ENCODE measurements around the gene IQCF5. TPM values are rescaled to one million over a fixed set of nuclear protein-coding genes. Genes with fewer than 3 reads are reported as not detected.

Gene IQCF5
- total RNA-seq, 1 donor from 2014 or later, result not detected

DNA sequence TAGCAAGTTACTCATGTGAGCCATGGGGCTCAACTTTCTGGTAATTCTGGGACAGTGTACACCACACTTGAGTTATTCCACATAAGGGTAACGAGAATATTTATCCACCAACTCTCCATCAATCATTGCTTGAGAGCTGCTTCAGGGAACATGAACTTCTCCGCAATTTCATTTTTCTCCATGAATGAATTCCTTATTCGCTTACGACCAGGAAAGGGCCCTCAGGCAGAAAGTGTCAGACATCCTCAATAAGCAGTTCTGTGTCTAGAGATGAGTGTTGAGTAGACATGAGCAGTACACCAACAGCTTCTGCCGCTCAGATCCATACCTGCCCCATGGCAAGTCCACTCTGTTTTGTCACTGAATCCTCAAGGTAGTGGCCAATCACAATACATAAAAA lies 38.8 kb downstream of the IQCF5 start:
- H3K36me3 ChIP-seq (ENCODE audit: insufficient read depth, low read length), result no peaks in the 10 kb centered on the region
- no peaks in the 10 kb centered on the region for H3K4me1 Mint-ChIP-seq (ENCODE audit: low read depth, unreplicated experiment)
- FAIRE-seq (no peak), DNase-seq (ENCODE audit: low read depth) (no peak)
- no peaks in the 10 kb centered on the region for H3K9me3 ChIP-seq (ENCODE audit: insufficient read depth, low read depth, low read length)
- no peaks in the 10 kb centered on the region for H3K27me3 ChIP-seq (ENCODE audit: insufficient read depth, low read length)
- H3K27me3 Mint-ChIP-seq (ENCODE audit: low read depth, unreplicated experiment), result peaks cover 19% of the 10 kb centered on the region
- H3K27ac ChIP-seq (ENCODE audit: low read depth, low read length), result no peak overlapping the region
- no peaks in the 10 kb centered on the region for H3K4me1 ChIP-seq (ENCODE audit: insufficient read depth, low read length)
- H3K4me3 Mint-ChIP-seq (ENCODE audit: unreplicated experiment), result no peak overlapping the region
- no peaks in the 10 kb centered on the region for H3K36me3 Mint-ChIP-seq (ENCODE audit: low read depth, unreplicated experiment)
- H3K9me3 Mint-ChIP-seq (ENCODE audit: unreplicated experiment), result no peaks in the 10 kb centered on the region
- no peak overlapping the region for H3K9ac ChIP-seq (ENCODE audit: low read length)
- no peak overlapping the region for H2AFZ ChIP-seq (ENCODE audit: low read depth, low read length)
- H3K79me2 ChIP-seq (ENCODE audit: insufficient read depth, low read length), result no peaks in the 10 kb centered on the region
- TF ChIP-seq, protein P1, sequence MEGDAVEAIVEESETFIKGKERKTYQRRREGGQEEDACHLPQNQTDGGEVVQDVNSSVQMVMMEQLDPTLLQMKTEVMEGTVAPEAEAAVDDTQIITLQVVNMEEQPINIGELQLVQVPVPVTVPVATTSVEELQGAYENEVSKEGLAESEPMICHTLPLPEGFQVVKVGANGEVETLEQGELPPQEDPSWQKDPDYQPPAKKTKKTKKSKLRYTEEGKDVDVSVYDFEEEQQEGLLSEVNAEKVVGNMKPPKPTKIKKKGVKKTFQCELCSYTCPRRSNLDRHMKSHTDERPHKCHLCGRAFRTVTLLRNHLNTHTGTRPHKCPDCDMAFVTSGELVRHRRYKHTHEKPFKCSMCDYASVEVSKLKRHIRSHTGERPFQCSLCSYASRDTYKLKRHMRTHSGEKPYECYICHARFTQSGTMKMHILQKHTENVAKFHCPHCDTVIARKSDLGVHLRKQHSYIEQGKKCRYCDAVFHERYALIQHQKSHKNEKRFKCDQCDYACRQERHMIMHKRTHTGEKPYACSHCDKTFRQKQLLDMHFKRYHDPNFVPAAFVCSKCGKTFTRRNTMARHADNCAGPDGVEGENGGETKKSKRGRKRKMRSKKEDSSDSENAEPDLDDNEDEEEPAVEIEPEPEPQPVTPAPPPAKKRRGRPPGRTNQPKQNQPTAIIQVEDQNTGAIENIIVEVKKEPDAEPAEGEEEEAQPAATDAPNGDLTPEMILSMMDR (IDR thresholded peaks at IDR 0.05; ENCODE audit: insufficient read depth, low read depth, low read length), result no peak
- no peak for TF ChIP-seq EZH2 (IDR thresholded peaks at IDR 0.05; ENCODE audit: insufficient read depth, low read length)
- H3K4me2 ChIP-seq (ENCODE audit: low read length), result no peak overlapping the region
- H3K4me3 ChIP-seq (ENCODE audit: insufficient read depth, low read depth, low read length), result no peak overlapping the region
- H4K20me1 ChIP-seq (ENCODE audit: insufficient read depth, low read length), result no peaks in the 10 kb centered on the region
- no peak overlapping the region for H3K27ac Mint-ChIP-seq (ENCODE audit: unreplicated experiment)

DNA sequence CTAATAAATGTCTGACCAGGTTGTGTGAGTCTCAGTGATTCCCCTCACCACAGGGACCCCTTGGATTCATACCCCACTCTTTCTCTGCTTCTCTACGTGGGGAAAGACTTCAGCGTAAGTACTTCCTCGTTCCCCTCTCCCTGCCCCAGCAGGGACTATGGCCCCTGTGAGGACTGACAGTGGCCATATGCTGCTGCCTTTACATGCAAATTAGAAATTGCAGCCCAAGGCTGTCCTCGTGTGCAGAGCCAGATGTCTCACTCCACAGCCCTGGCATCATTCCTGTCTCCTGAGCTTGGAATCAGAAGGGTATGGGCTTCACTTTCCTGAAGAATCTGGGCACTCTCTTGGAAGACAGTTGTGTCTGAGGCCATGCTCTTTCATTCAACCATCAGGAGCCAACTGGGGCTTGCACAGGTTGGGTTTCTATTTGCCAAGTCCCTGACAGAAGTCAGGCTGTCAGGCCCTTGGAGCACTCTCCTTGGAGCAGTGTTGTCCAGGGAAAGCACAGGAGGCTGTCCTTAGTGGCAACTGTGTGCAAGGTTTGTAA lies 44.5 kb downstream of the IQCF5 start:
- Mint-ChIP-seq H3K27ac (ENCODE audit: unreplicated experiment) (no peak overlapping the region), H3K4me1 (ENCODE audit: low read depth, unreplicated experiment) (no peaks in the 10 kb centered on the region), H3K9me3 (ENCODE audit: unreplicated experiment) (peaks cover 11% of the 10 kb centered on the region), H3K4me3 (ENCODE audit: unreplicated experiment) (no peak overlapping the region), H3K36me3 (ENCODE audit: low read depth, unreplicated experiment) (no peaks in the 10 kb centered on the region), H3K27me3 (ENCODE audit: low read depth, unreplicated experiment) (no peaks in the 10 kb centered on the region)
- FAIRE-seq (no peak), DNase-seq (ENCODE audit: low read depth) (no peak)
- no peak for TF ChIP-seq EZH2 (IDR thresholded peaks at IDR 0.05; ENCODE audit: insufficient read depth, low read length)
- TF ChIP-seq, protein P1 (IDR thresholded peaks at IDR 0.05; ENCODE audit: insufficient read depth, low read depth, low read length), result no peak
- Histone ChIP-seq H3K4me3 (ENCODE audit: insufficient read depth, low read depth, low read length) (no peak overlapping the region), H3K36me3 (ENCODE audit: insufficient read depth, low read length) (no peaks in the 10 kb centered on the region), H3K4me1 (ENCODE audit: insufficient read depth, low read length) (no peaks in the 10 kb centered on the region), H2AFZ (ENCODE audit: low read depth, low read length) (no peak overlapping the region), H3K27ac (ENCODE audit: low read depth, low read length) (no peak overlapping the region), H3K4me2 (ENCODE audit: low read length) (no peak overlapping the region), H4K20me1 (ENCODE audit: insufficient read depth, low read length) (no peaks in the 10 kb centered on the region), H3K27me3 (ENCODE audit: insufficient read depth, low read length) (no peaks in the 10 kb centered on the region), H3K9me3 (ENCODE audit: insufficient read depth, low read depth, low read length) (no peaks in the 10 kb centered on the region), H3K79me2 (ENCODE audit: insufficient read depth, low read length) (no peaks in the 10 kb centered on the region), H3K9ac (ENCODE audit: low read length) (no peak overlapping the region)

DNA sequence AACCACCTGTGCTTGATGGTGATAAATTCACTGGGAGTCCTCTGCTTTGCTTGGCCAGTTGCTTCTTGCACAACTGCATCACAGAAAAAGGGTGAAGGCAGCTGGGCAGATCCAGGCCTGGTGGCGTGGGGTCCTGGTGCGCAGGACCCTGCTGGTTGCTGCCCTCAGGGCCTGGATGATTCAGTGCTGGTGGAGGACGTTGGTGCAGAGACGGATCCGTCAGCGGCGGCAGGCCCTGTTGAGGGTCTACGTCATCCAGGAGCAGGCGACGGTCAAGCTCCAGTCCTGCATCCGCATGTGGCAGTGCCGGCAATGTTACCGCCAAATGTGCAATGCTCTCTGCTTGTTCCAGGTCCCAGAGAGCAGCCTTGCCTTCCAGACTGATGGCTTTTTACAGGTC lies 45.1 kb downstream of the IQCF5 start:
- Histone ChIP-seq H3K4me2 (ENCODE audit: low read length) (no peak overlapping the region), H4K20me1 (ENCODE audit: insufficient read depth, low read length) (no peaks in the 10 kb centered on the region), H3K79me2 (ENCODE audit: insufficient read depth, low read length) (no peaks in the 10 kb centered on the region), H3K9me3 (ENCODE audit: insufficient read depth, low read depth, low read length) (no peaks in the 10 kb centered on the region), H3K27ac (ENCODE audit: low read depth, low read length) (no peak overlapping the region), H3K4me3 (ENCODE audit: insufficient read depth, low read depth, low read length) (no peak overlapping the region), H3K4me1 (ENCODE audit: insufficient read depth, low read length) (no peaks in the 10 kb centered on the region), H3K27me3 (ENCODE audit: insufficient read depth, low read length) (no peaks in the 10 kb centered on the region), H3K9ac (ENCODE audit: low read length) (no peak overlapping the region), H3K36me3 (ENCODE audit: insufficient read depth, low read length) (no peaks in the 10 kb centered on the region), H2AFZ (ENCODE audit: low read depth, low read length) (no peak overlapping the region)
- Mint-ChIP-seq H3K27me3 (ENCODE audit: low read depth, unreplicated experiment) (peaks cover 2% of the 10 kb centered on the region), H3K4me1 (ENCODE audit: low read depth, unreplicated experiment) (no peaks in the 10 kb centered on the region), H3K36me3 (ENCODE audit: low read depth, unreplicated experiment) (no peaks in the 10 kb centered on the region), H3K9me3 (ENCODE audit: unreplicated experiment) (peaks cover 11% of the 10 kb centered on the region), H3K27ac (ENCODE audit: unreplicated experiment) (no peak overlapping the region), H3K4me3 (ENCODE audit: unreplicated experiment) (no peak overlapping the region)
- DNase-seq (ENCODE audit: low read depth) (no peak), FAIRE-seq (no peak)
- no peak for TF ChIP-seq EZH2 (IDR thresholded peaks at IDR 0.05; ENCODE audit: insufficient read depth, low read length)
- TF ChIP-seq, protein P1 (IDR thresholded peaks at IDR 0.05; ENCODE audit: insufficient read depth, low read depth, low read length), result no peak
